RPMI7951 (cell line): Measurements from ENCODE around the gene SASS6. TPM values are rescaled to one million over a fixed set of nuclear protein-coding genes. Genes with fewer than 3 reads are reported as not detected.
A peak's percentile ranks its signal among the peaks of the same experiment; 100 is the strongest.
"Not testable (repeated sequence)": the region's sequence is repeated elsewhere in the genome, so short reads cannot be mapped to it uniquely, and the experiment has no call there.

Source experiments
- DNase-seq: peaks from one replicate; pipeline ENCODE4 v3.0.0-alpha.2; 2012; ENCODE audit warnings: low read depth
- total RNA-seq: library from RNA; depleted of rRNA; stranded (reverse); fragments of >200 nt; shearing (Covaris generic); gene quantifications from 2 replicates; pipeline ENCODE4 v1.2.3, GENCODE V29; 2014; rRNA removed

The SASS6 gene
- total RNA-seq, 1 experiment from 2014 or later, result 14.7 TPM

GRCh38 chr1:100050139-100050538 is 82.6 kb downstream of the SASS6 start:
- no peak for DNase-seq

DNA sequence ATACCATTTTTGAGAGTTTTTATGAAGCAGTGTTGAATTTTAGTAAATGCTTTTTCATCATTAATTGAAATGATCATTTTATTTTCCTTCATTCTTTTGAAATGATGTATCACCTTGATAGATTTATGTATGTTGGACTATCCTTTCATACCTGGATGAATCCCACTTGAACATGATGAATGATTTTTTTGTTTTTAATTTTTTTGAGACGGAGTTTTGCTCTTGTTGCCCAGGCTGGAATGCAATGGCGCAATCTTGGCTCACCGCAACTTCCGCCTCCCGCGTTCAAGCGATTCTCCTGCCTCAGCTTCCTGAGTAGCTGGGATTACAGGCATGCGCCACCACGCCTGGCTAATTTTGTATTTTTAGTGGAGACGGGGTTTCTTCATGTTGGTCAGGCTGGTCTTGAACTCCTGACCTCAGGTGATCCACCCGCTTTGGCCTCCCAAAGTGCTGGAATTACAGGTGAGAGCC is 85.5 kb downstream of the SASS6 start:
- DNase-seq, result not testable (repeated sequence)

GRCh38 chr1:100045206-100045605 is 87.5 kb downstream of the SASS6 start:
- peak; percentile 6 for DNase-seq

DNA sequence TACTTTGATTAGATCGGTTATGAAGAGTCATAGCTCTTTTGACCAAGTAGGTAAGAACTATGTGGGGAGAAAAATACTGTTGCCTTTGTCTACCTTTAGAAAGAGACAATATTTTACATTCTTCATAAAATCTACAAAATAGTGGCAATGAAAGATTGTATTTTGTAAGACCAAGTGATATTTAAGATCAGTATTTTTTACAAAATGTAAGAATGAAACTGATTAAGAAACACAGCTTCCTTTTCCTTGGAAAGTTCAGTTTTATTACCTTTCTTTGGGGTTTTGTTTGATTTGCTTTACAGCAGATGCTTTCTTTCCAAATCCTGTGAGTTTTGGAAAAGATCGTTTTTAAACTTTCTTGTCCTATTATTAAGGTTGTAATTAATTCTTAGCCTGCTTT is 93.1 kb downstream of the SASS6 start:
- DNase-seq, result no peak

DNA sequence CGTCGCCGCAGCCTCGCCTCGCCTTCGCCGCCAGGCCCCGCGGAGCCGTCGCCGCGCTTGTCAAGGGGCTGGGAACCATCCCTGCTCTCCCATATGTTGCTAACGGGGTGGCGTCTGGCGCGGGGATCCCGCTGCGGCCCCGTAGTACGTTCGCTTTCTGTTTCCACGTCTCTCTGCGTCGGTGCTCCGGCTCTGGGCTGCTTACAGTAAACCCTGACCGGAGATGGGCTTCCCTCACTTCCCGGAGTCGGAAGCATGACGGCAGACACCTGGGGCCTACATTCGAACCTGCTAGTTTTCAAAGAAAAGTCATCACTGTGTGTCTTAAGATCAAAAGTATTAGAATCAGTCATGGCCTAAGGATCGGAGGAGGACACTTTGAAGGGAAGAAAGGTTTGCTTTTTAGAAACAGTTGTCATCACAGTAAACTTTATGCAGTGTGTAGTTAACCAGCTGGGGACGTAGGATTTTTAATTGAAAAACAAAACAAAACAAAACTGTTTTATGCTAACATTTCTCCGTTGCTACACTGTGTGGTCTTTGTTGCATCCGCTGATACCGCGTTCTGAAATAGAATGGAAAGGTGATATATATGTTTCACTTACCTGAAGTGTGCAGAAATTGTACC is 94.0 kb downstream of the SASS6 start:
- peak; percentile 77 for DNase-seq

DNA sequence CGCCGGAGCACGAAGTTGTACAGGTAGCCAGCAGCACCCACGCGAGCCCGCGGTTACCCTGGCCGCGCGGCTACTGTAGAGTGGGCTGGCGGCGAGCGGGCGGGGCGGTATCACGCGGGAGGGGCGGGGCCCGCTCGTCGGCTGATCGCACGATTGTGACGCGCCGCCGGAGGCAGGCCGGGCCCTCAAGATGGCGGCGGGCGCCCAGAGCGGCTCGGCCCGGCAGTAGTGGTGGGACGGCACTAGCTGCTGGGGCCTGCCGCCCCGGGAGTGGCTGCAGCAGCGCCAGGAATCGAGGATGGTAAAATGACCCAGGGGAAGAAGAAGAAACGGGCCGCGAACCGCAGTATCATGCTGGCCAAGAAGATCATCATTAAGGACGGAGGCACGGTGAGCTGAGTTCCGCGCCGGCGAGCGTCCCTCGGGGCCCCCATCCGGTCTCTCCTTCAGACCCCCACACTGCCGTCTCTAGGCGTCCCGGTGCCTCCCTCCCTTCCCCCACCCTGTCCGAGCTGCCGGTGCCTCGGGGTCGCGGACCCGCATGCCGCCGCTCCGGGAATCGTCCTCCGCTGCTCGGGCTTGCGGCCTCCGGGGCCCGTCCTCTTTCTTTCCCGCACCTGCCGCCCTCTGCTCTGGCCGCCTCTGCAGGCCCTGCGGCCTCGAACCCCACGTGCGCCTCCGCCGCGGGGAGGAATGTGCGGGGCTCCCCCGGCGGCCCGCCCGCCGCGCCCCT is 94.6 kb downstream of the SASS6 start:
- peak; percentile 83 for DNase-seq

GRCh38 chr1:100037656-100037926 is 95.1 kb downstream of the SASS6 start:
- no peak for DNase-seq

- DNase-seq, result peak; percentile 75
Measured at GRCh38 chr1:100036718-100037655, 95.7 kb downstream of the SASS6 start.

DNA sequence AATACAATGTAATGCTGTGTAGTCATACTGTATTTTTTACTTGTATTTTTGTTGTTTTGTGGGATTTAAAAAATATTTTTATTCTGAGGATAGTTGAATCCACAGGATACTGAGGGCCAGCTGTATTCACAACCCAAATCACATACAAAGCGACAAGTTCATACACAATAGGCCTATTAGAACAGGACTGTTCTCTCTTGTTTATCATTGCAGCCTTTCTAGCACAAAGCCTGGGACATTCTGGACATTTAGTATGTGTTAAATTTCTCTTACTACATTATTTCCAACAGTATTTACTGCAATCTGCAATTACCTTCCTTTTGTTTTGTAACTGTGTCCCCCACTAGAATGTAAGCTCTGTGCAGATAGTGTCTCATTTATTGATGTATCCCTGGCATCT is 97.5 kb downstream of the SASS6 start:
- no peak for DNase-seq

DNA sequence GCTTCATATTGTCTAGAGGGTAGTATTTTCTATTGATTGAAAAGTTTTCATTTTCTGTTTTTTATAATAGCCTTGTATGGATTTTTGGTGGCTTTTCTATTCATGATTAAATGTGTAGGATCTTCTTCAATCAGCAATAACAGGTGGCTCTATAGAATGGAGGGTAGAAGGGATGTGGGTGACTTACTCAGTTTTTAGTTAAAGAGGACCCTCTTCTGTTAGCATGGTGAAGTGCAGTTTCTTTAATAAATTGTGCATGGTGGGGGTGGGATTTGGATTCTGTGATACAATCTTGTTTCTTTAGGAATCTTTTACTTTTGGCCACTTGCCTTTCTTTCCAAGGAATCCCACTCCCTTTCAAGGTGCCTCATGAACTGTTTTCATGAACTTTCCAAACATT is 98.3 kb downstream of the SASS6 start:
- peak; percentile 16 for DNase-seq

Other genes starting within 250 kb of the SASS6 start
- 31.5 and 34.4 TPM in 2 replicates for gene SLC35A3, start 162.9 kb downstream of the SASS6 start, total RNA-seq
- gene TRMT13, start 233 bp upstream of the SASS6 start, total RNA-seq, result 21.5 and 24.4 TPM in 2 replicates
- gene LRRC39, start 45.3 kb upstream of the SASS6 start, total RNA-seq, result 0.60 and 1.1 TPM in 2 replicates
- gene DBT, start 116.9 kb upstream of the SASS6 start, total RNA-seq, result 4.7 and 4.9 TPM in 2 replicates
- gene RTCA, start 133.3 kb upstream of the SASS6 start, total RNA-seq, result 42.8 and 44.6 TPM in 2 replicates
- gene CDC14A, start 219.6 kb upstream of the SASS6 start, total RNA-seq, result 5.3 and 5.6 TPM in 2 replicates